ENCODE results near the gene FANCL. TPM values are rescaled to one million over a fixed set of nuclear protein-coding genes. Genes with fewer than 3 reads are reported as not detected.
"Not testable (repeated sequence)": the region's sequence is repeated elsewhere in the genome, so short reads cannot be mapped to it uniquely, and the experiment has no call there.

Gene FANCL
- total RNA-seq, 2 experiments from 2014 or later, result 19.1 to 20.6 TPM

DNA sequence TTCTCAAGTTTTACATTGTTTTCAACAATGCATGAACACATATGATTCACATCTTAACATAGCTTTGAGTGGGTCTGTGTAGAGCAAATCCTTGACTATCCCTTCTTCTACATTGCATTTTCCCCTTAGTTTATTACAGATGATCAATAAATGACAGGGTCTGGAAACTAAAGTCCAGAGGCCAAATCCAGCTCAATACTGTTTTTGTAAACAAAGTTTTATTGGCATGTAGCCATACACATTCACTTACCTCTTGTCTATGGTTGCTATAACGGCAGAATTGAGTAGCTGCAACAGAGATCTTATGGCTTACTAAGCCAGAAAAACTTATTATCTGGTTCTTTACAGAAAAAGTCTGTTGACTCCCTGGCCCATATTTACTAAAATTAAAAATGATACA, 12.8 kb downstream of the FANCL start:
- no peak for DNase-seq
- no peaks in the 10 kb centered on the region for H3K27me3 Mint-ChIP-seq
- H3K27ac Mint-ChIP-seq, result no peak overlapping the region
- H3K4me1 Mint-ChIP-seq, result peaks cover 6% of the 10 kb centered on the region
- H3K36me3 Mint-ChIP-seq, result peaks cover 24% of the 10 kb centered on the region
- no peaks in the 10 kb centered on the region for H3K9me3 Mint-ChIP-seq
- H3K4me3 Mint-ChIP-seq, result no peak overlapping the region

DNA sequence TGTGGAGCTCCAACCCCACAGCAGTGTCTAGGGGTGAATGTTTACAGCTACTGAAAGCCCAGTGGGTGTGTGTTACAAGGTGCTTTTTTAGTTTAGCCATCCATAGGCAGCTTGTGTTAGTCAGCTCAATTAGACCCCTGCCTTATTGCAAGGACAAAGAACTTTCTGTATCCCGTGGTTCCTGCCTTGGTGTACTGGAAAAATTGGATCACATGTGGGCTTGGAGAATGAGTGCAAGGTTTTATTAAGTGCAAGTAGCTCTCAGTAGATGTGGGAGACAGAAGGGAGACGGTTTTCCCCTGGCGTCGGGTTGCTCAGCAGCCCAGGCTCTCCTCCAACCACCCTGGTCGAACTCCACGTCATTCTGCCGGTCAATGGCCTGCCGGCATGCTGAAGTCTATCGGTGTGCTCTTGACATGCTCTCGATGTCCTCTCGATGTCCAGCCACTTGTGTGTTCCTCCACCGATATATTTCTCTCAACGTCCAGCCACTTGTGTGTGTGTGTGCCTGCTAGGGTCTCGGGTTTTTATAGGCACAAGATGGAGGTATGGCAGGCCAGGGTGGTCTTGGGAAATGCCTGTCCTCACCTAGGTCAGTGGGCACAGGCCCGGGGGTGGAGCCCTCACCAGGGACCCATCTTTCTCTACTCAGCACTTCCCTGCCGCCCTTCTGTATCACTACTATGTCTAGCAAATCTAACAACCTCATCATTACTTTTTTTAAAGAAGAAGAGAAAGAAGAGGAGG, 13.8 kb downstream of the FANCL start:
- DNase-seq, result no peak
- Mint-ChIP-seq H3K27ac (no peak overlapping the region), H3K9me3 (no peaks in the 10 kb centered on the region), H3K4me1 (peaks cover 2% of the 10 kb centered on the region), H3K4me3 (no peak overlapping the region), H3K27me3 (no peaks in the 10 kb centered on the region), H3K36me3 (peaks cover 24% of the 10 kb centered on the region)

DNA sequence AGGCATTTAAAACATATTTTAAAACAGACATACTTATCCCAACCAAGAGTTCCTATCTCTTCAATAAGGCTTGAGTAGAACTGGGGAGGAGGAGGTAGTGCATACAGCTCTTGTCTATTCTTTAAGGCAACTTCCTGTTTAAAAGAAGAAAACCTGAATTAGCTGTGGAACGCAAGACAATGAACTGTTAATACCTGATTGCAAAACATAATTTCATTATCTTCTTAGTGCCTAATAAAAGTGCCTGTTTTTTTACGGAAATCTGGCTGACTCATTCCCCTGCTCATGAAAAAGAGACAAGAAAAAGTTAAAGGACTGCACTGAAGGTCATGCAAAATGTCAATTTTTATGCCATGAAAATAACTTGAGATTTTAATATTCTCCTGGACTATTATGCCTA, 19.2 kb downstream of the FANCL start:
- H3K27me3 Mint-ChIP-seq, result no peaks in the 10 kb centered on the region
- no peak overlapping the region for H3K4me3 Mint-ChIP-seq
- H3K4me1 Mint-ChIP-seq, result peaks cover 2% of the 10 kb centered on the region
- DNase-seq, result no peak
- H3K36me3 Mint-ChIP-seq, result peaks cover 22% of the 10 kb centered on the region
- H3K27ac Mint-ChIP-seq, result no peak overlapping the region
- no peaks in the 10 kb centered on the region for H3K9me3 Mint-ChIP-seq

DNA sequence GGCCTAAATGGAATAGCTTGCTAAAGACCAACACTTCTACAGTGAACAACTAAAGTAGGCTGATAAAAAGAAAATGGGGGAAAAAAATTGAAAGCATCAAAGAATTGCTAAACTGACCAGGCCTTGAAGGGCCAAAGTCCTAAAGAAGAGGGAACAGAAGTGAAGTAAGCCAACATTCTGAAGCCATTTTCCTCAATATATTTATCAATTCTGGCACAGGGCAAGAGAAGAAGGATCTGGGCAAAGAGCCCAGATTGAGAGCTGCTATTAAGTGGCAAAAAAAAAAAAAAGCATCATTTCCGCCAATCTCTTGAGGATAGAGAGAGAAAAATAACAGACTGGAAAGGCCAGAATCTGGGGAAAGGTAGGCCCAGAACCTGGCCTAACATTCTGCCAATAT, 25.7 kb downstream of the FANCL start:
- H3K36me3 Mint-ChIP-seq, result peaks cover 56% of the 10 kb centered on the region
- no peaks in the 10 kb centered on the region for H3K27me3 Mint-ChIP-seq

DNA sequence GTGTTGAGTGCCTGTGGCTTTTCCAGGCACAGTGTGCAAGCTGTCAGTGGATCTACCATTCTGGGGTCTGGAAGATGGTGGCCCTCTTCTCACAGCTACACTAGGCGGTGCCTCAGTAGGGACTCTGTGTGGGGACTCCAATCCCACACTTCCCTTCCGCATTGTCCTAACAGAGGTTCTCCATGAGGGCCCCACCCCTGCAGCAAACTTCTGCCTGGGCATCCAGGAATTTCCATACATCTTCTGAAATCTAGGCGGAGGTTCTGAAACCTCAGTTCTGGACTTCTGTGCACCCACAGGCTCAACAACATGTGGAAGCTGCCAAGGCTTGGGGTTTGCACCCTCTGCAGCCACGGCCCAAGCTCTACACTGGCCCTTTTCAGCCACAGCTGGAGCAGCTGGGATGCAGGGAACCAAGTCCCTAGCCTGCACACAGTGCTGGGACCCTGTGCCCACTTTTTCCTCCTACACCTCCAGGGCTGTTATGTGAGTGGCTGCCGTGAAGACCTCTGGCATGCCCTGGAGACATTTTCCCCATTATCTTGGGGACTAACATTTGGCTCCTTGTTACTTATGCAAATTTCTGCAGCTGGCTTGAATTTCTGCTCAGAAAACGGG, 30.1 kb downstream of the FANCL start:
- not testable (repeated sequence) for H3K27ac Mint-ChIP-seq, H3K4me1 Mint-ChIP-seq, DNase-seq, H3K4me3 Mint-ChIP-seq, H3K27me3 Mint-ChIP-seq
- Mint-ChIP-seq H3K9me3 (peaks cover 11% of the 10 kb centered on the region), H3K36me3 (peaks cover 44% of the 10 kb centered on the region)

More for the DNA sequence above, 25.7 kb downstream of the FANCL start:
- H3K4me3 Mint-ChIP-seq, result no peak overlapping the region
- DNase-seq, result no peak
- no peak overlapping the region for H3K27ac Mint-ChIP-seq
- H3K4me1 Mint-ChIP-seq, result no peaks in the 10 kb centered on the region
- peaks cover 11% of the 10 kb centered on the region for H3K9me3 Mint-ChIP-seq

DNA sequence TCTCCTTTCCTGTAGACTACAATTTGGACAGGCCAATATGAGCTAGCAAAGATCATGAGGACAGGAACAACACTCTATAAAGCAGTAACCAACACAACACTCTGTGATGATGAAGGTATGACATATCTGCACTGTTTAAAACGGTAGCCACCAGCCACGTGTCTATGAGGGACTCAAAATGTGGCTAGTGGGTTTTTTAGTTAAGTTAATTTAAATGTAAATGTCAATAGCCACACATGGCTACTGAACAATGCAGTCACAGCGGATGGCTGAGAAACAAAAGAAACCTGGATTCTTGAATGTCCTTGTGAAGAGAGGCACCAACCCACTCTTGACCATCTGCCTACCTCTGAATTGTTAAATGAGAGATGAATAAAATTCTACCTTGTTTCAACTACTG, 33.9 kb downstream of the FANCL start:
- H3K4me1 Mint-ChIP-seq, result no peaks in the 10 kb centered on the region
- no peak for DNase-seq
- peaks cover 27% of the 10 kb centered on the region for H3K36me3 Mint-ChIP-seq
- no peak overlapping the region for H3K27ac Mint-ChIP-seq
- no peak overlapping the region for H3K4me3 Mint-ChIP-seq
- H3K27me3 Mint-ChIP-seq, result no peaks in the 10 kb centered on the region
- H3K9me3 Mint-ChIP-seq, result peaks cover 10% of the 10 kb centered on the region

DNA sequence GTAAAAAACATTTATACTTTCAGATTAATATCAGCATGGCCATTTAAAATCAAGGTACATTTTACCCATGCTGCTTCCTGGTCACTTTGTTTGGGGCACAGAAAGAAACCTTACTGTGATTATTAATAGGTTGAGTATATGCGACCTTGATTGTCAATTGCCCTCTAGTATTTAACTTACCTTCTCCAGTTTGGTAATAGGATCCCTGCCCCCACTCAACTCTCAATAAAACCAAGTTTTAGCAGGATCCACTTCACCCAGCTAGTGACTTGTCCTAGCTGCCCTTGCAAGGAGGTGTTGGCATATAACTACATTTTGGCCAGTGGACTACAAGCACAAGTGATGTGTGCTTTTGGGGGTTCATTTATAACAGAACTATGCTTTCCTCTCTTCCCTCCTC, 34.3 kb downstream of the FANCL start:
- Mint-ChIP-seq H3K36me3 (peaks cover 23% of the 10 kb centered on the region), H3K27ac (no peak overlapping the region), H3K9me3 (peaks cover 6% of the 10 kb centered on the region), H3K27me3 (no peaks in the 10 kb centered on the region), H3K4me1 (no peaks in the 10 kb centered on the region), H3K4me3 (no peak overlapping the region)
- DNase-seq, result no peak

DNA sequence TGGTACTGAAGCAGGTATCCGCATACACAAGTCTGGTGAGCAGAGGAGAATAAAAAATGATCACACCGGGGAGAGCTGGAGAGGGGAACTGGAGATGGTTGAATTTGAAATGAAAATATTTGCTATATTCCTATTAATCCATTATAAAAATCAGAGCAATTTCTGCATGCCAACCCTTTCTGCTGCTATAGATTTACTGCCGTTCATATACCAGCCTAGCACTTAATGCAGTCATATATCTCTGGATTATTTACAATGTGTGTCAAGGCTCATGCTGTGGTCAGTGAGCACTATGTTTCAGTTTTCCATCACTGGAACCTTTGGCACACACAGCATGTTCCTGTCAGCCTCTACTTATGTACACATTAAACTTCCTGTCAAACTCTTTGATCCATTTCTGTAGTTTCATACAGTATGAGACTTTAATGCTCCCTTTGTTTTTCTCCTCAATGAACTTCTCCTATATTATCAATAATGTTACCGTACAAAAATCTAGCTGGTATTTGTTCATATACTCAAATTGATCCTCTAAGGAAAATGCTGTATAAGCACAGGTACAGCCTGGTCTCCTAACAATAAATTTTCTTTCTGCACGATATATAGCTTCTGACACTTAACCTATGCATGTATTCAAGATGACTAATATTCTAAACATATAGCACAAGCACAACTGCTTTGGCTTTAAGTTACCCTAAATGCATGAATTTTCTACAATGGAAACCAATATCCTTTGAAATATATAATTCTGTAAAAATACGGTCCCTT, 36.7 kb downstream of the FANCL start:
- H3K36me3 Mint-ChIP-seq, result peaks cover 2% of the 10 kb centered on the region
- H3K27ac Mint-ChIP-seq, result no peak overlapping the region
- no peaks in the 10 kb centered on the region for H3K4me1 Mint-ChIP-seq
- H3K4me3 Mint-ChIP-seq, result no peak overlapping the region
- no peak for DNase-seq
- no peaks in the 10 kb centered on the region for H3K9me3 Mint-ChIP-seq
- H3K27me3 Mint-ChIP-seq, result no peaks in the 10 kb centered on the region

DNA sequence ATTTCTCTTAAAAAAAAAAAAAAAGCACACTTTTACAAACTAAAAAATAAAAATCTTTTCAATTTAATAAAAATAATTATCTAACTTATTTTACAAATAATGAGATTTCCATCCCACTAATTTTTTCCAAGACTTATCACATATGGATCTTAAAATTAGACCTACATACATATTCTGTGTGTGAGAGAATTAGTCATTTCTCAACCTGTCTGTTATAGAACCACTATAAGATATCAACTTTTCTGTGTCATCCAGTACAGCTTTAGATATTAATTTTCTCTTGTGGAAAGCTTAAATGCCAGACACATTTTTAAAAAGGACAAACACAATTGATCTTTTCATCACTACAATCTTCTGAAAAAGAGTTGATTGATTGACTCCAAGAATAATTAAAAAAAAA, 38.1 kb downstream of the FANCL start:
- Mint-ChIP-seq H3K27ac (no peak overlapping the region), H3K4me1 (no peaks in the 10 kb centered on the region), H3K36me3 (peaks cover 2% of the 10 kb centered on the region), H3K9me3 (no peaks in the 10 kb centered on the region), H3K4me3 (no peak overlapping the region), H3K27me3 (no peaks in the 10 kb centered on the region)
- no peak for DNase-seq

DNA sequence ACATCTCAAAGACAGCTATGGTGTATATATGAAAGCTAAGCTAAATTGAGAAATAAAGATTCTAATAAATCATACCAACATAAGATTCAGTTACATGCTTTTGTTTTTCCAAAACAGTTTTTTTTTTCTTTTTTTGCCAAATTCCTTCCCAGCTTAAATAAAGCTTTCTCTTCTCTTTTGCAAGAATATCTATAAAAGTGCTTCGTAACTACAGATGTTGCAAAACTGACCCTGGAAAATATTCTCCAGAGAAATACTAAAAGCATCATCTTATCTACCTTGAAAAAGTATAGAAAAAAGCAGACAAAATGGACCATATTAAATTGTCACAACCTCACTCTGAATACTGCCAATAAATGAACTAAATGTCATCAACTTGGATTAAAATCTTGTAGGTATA, 38.7 kb downstream of the FANCL start:
- Mint-ChIP-seq H3K27me3 (no peaks in the 10 kb centered on the region), H3K4me3 (no peak overlapping the region), H3K9me3 (no peaks in the 10 kb centered on the region)

DNA sequence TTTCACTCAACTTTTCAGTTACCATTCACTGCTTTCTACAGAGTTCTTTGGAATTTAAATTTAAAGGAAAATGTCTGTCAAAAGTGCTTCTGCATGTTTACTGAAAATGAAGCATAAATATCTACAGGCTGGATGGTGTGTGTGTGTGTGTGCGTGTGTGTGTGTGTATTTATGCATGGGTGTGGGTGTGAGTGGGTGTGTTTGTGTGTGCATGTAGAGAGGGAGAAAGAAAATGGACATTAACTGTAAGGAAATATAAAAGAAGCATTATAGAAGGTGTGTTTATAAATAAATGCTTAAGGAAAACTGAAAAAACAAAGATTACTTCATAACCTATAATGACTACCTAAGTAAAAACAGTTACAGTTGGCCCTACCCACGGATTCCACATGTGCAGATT, 43.2 kb downstream of the FANCL start:
- no peak for DNase-seq
- Mint-ChIP-seq H3K9me3 (no peaks in the 10 kb centered on the region), H3K27me3 (no peaks in the 10 kb centered on the region), H3K27ac (no peak overlapping the region), H3K4me1 (no peaks in the 10 kb centered on the region), H3K4me3 (no peak overlapping the region), H3K36me3 (peaks cover 5% of the 10 kb centered on the region)

More for the DNA sequence above, 38.7 kb downstream of the FANCL start:
- no peak overlapping the region for H3K27ac Mint-ChIP-seq
- peaks cover 2% of the 10 kb centered on the region for H3K36me3 Mint-ChIP-seq
- H3K4me1 Mint-ChIP-seq, result no peaks in the 10 kb centered on the region
- DNase-seq, result no peak

DNA sequence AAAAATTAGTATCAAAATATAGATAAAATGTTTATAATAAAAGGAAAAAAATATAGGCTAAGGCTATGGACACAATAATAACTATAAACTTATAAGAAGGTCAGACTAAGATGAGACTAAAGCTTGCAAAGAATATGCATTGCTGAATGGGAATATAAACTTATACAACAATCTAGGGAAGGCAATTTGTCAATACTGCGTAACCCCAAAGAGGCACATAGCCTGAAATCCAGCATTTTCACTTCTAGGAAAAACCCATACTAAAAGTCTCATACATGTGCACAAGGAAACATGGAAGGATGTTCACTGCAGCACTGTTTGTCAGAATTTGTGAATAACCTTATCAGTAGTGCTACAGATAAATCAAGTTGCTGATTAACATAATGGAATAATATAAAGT, 45.5 kb downstream of the FANCL start:
- Mint-ChIP-seq H3K4me1 (no peaks in the 10 kb centered on the region), H3K27me3 (no peaks in the 10 kb centered on the region), H3K4me3 (no peak overlapping the region), H3K27ac (no peak overlapping the region), H3K36me3 (peaks cover 5% of the 10 kb centered on the region), H3K9me3 (no peaks in the 10 kb centered on the region)
- no peak for DNase-seq

DNA sequence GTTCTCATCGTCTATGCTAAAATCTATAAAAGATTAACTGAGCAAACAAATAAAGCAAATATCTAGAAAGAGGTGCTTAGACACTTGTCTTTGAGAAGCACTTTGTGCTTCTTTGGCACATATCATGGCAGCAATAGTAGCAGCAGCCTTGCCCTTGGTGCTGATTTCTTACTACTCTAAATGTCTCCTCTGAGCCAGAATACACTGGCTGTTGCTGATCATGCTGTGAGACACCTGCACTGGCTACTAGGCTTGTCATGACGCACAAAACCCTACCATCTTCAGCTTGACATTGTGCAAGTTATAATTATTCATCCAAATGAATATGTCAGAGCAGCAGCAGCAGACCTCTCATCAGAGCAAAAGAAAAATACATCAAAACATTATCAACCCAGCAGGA, 46.7 kb downstream of the FANCL start:
- Mint-ChIP-seq H3K4me1 (no peaks in the 10 kb centered on the region), H3K27ac (no peak overlapping the region)

DNA sequence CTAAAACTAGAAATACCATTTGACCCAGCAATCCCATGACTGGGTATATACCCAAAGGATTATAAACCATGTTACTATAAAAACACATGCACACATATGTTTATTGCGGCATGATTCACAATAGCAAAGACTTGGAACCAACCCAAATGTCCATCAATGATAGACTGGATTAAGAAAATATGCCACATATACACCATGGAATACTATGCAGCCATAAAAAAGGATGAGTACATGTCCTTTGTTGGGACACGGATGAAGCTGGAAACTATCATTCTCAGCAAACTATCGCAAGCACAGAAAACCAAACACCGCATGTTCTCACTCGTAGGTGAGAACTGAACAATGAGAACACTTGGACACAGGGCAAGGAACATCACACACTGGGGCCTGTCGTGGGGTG, 54.1 kb downstream of the FANCL start:
- DNase-seq, H3K27me3 Mint-ChIP-seq, H3K4me1 Mint-ChIP-seq, H3K27ac Mint-ChIP-seq, H3K9me3 Mint-ChIP-seq, H3K4me3 Mint-ChIP-seq: not testable (repeated sequence)
- H3K36me3 Mint-ChIP-seq, result peaks cover 17% of the 10 kb centered on the region

More for the DNA sequence above, 46.7 kb downstream of the FANCL start:
- Mint-ChIP-seq H3K9me3 (no peaks in the 10 kb centered on the region), H3K4me3 (no peak overlapping the region), H3K27me3 (no peaks in the 10 kb centered on the region), H3K36me3 (peaks cover 5% of the 10 kb centered on the region)
- DNase-seq, result no peak

DNA sequence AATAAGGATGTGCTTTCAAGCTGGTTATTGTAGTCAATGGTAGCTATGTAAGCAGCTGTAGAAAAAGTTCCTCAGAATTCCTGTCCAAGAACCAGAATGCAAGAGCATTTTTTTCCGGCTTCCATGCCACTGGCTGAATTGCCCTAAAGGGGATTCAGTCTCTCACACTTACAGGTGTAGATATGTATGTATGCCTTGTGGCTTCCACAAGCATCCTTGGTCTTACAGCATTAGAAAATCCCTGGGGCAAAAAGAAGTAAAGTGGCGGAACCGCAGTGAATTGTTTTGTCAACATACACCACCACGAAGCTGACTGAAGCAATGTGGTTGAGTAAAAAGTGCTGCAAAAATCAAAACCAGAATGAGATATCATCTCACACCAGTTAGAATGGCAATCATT, 54.6 kb downstream of the FANCL start:
- DNase-seq, result no peak
- no peak overlapping the region for H3K27ac Mint-ChIP-seq
- no peaks in the 10 kb centered on the region for H3K27me3 Mint-ChIP-seq
- no peaks in the 10 kb centered on the region for H3K4me1 Mint-ChIP-seq
- H3K9me3 Mint-ChIP-seq, result peaks cover 2% of the 10 kb centered on the region
- H3K36me3 Mint-ChIP-seq, result peaks cover 18% of the 10 kb centered on the region
- no peak overlapping the region for H3K4me3 Mint-ChIP-seq

Measured in activated naive CD8-positive, alpha-beta T cell treated with anti-CD3 and anti-CD28 coated beads for 36 hours (primary cell).